Measurements from ENCODE around the gene HDAC4. TPM values are rescaled to one million over a fixed set of nuclear protein-coding genes. Genes with fewer than 3 reads are reported as not detected.

The HDAC4 gene
- total and polyA plus RNA-seq, 2 experiments from 2014 or later = 8.1 to 41.8 TPM

GRCh38 chr2:239024226-239024625 is 376.6 kb downstream of the HDAC4 start:
- no peaks in the 10 kb centered on the region for H3K27me3 Mint-ChIP-seq (ENCODE audit: insufficient read depth, low read depth, poor library complexity)
- no peaks in the 10 kb centered on the region for H3K36me3 Mint-ChIP-seq (ENCODE audit: low read depth)
- Histone ChIP-seq H3K79me2 (replicated peaks; ENCODE audit: insufficient read depth) (no peaks in the 10 kb centered on the region), H3K4me1 (ENCODE audit: insufficient read depth) (no peaks in the 10 kb centered on the region), H3K36me3 (ENCODE audit: insufficient read depth) (no peaks in the 10 kb centered on the region), H2AFZ (no peak overlapping the region), H4K20me1 (replicated peaks; ENCODE audit: insufficient read depth) (no peaks in the 10 kb centered on the region), H3K4me3 (no peak overlapping the region), H3K9me2 (ENCODE audit: insufficient read depth) (no peaks in the 10 kb centered on the region), H3F3A (replicated peaks; ENCODE audit: low read depth) (no peaks in the 10 kb centered on the region), H3K27ac (ENCODE audit: low read depth) (no peak overlapping the region), H3K27me3 (ENCODE audit: insufficient read depth) (no peaks in the 10 kb centered on the region), H3K4me2 (no peak overlapping the region)
- H3K27ac Mint-ChIP-seq = peak overlapping the region; percentile 36; the same call in 1 of the 2 replicates
- TF ChIP-seq NANOG (IDR thresholded peaks at IDR 0.05; ENCODE audit: borderline replicate concordance) (no peak), STAT1 (IDR thresholded peaks at IDR 0.05; ENCODE audit: unreplicated experiment) (no peak), CREB1 (CRISPR knock-in tag; IDR thresholded peaks at IDR 0.05; ENCODE audit: low read depth) (no peak), ZNF462 (CRISPR knock-in tag; IDR thresholded peaks at IDR 0.05) (no peak), EZH2phosphoT487 (IDR thresholded peaks at IDR 0.05; ENCODE audit: unreplicated experiment) (no peak), ETS1 (IDR thresholded peaks at IDR 0.05) (no peak)
- no peak overlapping the region for H3K4me3 Mint-ChIP-seq
- no peak for ATAC-seq
- DNase-seq (ENCODE audit: low spot score) = no peak
- no peaks in the 10 kb centered on the region for H3K9me3 Mint-ChIP-seq
- peaks cover 5% of the 10 kb centered on the region; the same call in 2 of the 3 replicates for H3K4me1 Mint-ChIP-seq

Data from GM23338 (cell line).